T-helper 9 cell (primary cell): ENCODE measurements around the gene CNTN1.

Experiments used
- DNase-seq: peaks from one replicate; pipeline ENCODE4 v3.0.0-alpha.2; 2020

CNTN1 gene

DNA sequence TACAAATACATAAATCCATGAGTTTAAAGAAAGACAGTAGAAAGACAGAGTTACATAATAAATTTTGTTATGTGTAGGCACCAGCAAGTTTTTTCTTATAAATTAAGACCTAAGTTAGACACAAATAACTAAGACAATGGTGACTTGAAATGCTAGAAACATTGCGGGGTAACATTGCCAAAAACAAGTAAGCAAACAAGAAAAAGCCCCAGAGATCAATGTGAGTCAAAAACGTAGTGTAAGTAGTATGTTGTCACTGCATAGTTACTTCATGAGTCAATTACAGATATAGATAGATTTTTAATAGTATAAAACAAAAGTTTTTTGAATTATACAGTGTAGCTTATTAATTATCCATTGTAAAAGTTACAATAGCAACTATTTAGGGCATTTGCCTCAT is 83.4 kb downstream of the CNTN1 start:
- DNase-seq = no peak

DNA sequence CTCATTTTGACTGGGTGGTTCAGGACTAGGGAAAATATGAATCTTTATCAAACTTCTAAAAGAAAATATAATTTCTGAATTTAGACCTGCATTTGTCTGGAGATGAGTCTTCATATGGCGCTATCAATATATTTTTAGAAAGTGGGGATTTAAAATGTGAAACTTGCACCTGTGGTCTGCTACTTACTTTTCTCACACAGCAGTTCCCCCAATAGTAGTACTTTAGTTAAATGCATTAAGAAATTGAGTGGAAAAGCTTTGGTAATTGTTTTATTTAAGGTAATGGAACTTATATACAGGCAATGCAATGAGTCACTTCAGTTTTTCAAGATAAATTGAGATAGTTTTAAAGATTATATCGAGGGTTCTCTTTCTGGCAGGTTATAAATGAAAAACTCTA is 91.9 kb downstream of the CNTN1 start:
- DNase-seq = no peak

DNA sequence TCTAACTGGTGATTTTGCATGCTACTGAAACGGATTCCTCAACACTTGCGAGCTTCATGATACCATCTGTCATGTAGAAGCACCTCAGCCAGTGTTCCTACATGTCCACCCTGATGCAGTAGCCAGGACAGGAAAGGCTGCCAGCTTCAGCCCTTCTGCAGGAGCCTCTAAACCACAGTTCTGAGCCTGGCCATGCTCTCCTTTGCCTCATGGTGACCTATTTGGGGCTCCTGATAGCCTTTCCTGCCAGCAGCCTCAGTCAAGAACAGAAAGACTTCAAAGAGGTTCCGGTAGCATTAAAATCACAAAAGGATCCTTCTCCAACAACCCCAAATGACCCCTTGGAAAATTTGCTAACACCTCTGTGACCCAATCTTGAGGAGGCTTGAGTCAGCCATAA is 96.0 kb downstream of the CNTN1 start:
- DNase-seq = no peak

DNA sequence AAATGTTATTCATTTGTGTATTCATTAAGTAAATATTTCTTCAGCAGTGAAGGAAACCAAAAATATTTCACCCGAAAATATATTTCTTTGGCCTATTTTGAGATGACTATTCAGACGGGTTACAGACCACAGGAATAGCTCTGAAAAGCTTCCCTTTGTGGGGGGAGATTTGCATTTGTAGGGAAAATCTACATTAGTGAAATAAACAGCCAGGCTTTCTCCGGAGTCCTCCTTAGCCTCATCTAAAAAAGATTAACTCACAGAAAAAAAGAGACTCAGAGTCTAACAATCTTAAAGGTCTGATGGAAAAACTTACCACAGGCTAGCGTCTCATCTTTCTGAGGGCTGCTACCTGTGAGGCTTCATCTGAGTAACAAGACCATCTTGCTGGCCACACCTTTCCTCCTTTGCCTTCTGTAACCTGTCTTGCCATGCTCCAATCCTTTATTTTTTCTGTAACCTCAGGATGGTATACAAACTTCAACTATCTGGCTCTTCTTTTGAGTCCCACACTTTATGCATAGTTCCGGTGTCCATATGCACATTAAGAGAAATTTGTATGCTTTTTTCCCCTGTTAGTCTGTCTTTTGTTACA is 100.7 kb downstream of the CNTN1 start:
- no peak for DNase-seq

DNA sequence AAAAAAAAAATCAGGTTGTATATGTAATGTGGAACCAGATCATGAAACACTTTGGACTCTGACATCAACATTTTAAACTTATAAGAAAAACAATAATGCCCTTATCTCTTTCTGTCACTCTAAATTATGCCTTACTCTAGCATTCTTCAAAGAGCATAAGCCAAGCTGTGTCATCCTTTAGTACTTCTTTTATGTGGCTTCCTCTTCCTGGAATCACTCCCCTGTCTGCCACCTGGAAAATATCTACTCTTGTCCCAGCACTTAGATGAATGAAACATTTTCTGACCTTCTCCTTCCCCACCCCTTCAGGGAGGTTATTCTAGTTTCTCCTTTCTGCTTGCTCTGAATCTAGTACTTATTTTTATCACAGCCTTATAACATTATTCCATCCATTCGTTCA is 101.2 kb downstream of the CNTN1 start:
- DNase-seq = no peak

DNA sequence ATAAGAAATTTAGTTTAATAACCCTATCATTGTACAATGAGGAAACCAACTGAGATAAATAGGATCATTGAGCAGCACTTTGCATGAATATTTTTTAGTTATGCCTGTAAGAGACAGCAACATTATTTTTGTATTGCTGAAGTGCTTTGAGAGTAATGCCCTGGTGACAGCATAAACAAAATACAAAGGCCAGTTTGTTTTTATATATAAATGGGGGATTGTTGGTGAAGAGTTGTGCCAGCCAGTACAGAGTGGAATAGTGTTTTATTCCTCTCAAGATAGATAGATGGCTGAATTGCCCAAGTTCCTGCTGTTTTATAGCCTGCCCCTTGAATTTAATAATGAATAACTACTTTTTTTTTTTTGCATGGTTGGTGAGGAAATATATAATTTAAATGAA is 101.8 kb downstream of the CNTN1 start:
- no peak for DNase-seq

DNA sequence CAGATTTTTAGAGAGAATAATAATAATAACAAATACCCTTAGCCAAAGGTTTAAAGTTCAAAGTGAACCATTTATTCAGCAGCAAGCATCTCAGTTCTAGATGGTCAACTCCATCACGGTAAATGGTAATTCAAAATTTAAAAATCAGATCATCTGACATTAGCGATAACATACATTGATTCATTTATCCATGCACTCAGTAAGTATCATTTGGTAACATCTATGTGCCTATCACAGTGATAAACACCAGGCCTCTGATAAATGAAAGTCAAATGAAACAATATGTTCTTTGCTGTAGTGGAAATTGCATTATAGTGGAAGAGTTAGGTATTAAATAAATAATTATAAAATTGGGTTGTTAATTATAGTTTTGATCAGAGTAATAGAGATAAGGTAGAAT is 108.8 kb downstream of the CNTN1 start:
- DNase-seq = no peak

DNA sequence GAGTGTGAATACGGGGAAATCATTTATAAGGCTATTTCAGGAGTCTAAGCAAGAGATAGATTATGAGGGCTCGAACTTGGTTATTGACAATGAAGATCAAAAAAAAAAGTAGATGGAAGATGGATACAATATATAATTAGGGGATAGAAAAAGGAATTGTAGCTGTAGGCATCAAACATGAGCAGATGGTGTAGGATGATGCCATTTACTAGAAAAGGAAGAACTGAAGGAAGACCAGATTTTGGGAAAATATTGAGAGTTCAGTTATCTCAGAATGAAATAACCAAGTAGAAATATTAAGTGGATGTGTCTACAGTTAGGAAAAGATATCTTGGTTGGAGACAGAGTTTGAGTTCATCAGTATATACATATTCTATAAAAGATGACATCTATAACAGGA is 109.6 kb downstream of the CNTN1 start:
- DNase-seq = no peak

DNA sequence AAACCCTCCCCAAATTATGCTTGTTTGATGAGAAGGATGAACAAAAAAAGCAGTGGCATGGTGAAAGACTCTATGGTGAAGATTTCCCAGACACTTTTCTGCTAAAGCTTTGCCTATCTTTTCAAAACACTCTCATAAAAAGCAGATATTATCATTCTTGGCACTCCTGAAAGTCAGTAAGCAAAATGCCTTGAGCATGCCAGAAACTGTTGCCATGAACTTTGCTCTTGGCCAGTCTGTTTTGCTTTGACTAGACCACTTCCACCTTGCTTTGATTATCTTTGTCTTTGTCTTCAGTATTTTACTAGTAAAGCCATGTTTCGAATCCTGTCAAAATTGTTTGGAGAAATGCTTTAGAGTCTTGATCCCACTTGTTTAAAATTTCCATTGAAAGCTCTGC is 110.4 kb downstream of the CNTN1 start:
- DNase-seq = no peak

DNA sequence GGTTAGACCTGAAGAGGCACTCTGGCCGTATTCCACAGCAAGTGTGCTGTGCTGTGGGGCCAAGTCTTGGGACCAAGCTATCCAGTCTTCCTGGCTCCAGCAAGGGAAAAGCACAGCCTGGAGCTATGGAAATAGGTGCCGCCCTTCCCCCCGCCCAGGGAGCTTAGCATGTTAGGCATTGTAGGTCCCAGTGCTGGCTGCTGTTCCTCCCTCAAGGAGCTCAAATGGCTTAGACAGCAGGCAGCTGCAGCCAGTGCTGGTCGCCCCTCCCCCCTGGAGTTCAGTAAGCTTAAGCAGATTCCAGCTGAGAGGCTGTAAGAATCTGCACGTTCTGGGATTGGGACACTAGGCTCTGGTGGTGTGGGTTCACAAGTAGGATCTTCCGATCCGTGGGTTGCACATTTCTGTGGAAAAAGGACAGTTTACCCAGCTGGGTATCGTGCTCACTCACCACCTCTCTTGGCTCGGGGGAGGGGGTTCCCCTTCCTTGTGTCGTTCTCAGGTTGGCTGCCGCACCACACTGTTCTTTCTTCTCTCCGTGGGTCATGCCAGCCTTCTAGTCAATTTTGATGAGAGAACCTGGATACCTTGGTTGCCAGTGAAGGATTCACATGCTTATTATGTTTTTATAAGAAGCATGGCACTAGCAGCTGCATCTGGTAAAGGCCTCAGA is 127.3 kb downstream of the CNTN1 start:
- no peak for DNase-seq

DNA sequence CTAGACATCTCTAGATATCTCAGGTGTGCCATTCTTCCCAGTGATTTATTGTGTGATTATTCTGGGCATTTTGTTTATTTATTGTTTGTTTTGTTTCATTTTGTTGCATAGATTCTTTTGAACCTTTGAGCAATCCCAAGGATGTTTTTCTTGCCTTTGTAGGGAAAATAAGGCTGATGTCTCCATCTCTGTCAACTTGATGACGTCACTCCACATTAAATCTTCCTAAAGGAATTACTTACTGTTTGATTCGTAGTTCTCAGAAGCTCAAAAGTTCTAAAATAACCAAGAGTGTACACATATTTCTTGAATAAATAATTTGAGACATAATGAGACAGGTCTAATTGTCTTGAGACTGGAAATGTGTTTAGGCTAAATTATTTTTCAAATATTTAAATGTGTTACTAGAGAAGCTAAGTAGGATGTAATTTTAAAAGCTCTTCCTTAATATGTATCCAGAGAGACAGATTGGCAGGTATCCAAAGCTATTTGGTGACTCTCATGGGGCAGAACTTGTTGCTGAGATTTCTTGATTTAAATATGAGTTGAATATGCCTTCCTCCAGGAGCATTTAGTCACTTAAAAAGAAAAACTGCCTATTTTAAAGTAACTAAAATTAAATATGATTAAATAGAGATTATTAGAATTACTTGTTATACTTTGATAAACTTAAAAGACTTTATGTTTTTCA is 128.7 kb downstream of the CNTN1 start:
- no peak for DNase-seq

DNA sequence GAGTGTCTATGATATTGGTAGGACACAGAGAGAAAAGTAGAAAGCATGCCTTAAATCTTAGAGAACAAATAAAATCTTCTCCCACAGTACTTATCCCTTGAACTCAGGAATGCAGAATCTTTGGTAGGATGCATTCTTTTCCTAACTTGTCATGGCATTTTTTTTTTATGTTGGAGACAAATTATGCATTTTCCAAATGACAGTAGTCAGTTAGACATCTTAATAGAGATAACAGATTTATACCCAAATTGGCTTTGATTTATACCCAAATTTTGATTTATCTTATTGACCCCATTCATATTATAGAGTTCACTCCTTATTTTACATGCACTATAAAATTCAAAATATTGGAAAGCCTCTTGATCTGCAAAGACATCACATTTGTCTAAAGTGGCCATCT is 132.9 kb downstream of the CNTN1 start:
- DNase-seq = no peak

DNA sequence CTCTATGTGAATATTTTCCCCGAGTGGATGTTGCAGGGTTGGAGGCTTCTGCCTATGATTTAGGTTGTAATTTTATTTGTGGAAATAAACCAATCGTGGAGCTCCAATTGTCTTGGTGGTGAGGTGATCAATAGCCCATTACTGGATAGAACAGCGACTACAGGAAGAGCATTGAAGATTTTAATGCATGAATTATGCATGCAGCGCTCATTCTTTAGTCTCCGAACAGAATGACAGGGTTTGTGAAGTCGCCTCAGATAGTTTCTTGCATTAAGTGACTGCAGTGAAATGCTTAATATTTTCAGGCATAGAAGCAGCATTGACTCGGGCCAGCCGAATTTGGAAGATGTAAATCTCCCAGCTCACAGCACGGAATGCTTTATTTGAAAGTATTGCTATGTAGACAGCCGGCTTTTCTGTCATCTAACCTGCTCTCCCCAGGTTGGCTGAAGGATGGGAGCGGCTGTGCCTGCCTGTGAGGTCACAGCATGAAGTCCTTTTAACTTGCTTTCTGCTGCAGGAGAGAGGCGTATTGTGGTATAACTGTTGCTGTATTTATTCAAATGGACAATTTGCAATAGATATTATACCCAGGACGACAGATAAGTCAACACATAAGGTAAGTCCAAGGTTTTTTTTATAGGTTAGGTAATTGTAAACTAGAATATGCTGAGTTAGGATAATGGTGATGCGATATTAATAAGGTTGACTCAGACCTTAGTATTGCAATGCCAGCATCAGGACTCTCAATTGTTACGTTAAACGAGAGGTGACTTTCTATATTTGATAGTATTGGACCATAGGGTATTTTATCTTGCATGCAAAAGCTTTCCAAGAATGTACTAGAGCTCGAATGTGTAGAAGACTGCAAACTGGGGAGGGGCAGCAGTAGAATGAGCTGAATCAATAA is 135.7 kb downstream of the CNTN1 start:
- no peak for DNase-seq

DNA sequence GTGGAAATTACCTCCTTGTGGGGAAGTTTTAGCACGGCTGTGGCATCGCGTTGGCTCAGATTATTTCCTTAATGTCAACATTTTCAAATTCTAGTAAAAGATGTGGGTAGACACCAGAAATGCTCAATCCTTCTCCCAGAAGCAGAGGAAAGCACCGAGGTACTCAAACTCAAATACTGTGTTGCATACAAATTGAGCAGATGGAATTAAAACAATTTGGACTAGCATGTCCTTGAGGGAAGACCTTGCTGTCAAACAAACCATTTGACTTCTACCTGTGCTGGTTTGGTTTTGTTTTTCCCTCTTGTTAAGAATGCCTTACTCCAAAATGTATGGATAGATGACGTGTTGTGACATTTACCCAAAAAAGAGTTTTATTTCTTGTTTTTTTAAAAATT is 136.4 kb downstream of the CNTN1 start:
- no peak for DNase-seq

DNA sequence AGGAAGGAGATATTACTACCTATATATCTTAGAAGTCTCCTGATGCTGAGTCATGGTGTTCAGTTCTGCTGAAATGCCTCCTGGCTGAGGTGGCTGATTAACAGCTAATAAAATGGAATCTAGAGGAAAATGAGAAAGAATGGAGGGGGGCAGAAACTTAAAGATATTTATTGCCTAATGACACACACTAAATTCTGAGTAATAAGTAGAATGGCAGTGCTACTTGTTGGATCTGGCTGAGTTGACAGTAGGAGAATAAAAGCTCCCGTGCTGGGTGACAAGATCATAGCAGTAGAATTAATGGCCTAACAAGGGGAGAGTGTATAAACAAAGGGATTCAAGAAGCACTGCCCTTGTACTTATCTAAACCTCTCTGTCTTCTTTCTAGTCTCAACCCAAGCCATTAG is 137.5 kb downstream of the CNTN1 start:
- no peak for DNase-seq

DNA sequence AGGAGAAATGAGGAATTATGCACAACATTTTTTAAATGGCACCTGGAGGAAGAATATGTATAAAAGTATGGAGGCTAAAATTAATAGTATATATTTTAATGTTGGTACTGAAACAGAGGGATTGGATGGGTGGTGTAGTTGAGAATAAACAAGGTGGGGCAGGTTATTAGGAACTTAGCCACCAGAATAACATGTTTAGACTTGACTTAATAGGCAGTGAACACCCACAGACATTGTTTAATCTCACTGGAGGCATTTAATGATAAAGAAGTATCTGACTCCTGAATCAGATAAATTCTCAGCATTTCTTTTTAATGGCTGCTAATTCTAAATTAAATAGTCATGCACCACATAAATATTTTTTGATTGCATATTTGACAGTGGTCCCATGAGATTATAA is 139.7 kb downstream of the CNTN1 start:
- no peak for DNase-seq

DNA sequence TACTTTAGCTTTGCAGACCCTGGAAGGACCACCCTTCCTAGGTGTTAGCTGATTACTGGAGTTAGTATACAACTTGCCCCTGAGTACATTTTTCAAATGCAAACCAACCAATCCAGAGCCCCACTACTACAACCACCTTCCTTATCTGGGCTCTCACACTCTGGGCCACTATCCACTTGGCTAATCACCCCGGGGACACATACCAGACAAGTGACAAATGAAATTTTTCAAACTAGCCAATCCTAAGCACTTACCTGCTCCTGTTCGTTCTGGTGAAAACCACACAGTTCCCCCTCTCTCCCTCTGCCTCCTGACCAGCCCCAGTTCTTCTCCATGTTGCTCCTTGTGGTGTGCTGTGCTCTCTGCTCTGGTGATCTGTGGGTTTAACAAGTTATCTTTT is 140.4 kb downstream of the CNTN1 start:
- no peak for DNase-seq

DNA sequence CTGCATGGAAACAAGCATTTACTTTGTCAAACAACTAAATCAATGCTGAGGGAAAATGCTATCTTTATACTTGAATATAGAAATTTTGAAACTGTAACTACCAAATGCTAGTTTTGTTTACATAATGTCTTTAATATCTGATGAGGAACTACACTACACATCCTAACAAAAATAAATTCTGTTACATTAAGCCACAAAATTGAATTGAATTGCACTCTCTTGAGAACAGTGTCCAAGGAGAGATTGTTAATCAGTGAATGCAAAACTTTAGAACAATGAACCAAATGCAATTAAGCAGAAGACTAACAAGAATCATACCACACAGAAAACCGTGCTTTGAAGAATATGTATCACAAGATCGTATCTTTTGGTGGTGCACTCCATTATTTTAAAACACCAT is 141.6 kb downstream of the CNTN1 start:
- DNase-seq = no peak

DNA sequence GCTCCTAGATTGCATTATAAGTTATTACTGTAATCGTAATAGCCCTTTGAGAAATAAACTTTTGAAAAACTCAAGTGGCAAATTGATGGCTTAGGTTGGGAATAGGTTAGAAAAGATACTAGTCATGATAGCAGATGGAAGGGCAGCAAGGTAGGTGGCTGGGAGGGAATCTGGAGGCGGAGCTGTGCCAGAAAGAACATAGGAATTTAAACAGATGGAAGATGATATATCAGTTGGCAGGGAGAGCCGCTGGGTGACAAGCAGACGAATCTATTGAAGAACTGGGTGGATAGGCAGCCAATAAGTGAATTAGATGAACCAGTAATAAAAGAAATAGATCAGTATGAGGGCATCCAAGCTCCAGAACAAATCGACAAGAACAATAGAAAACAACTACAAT is 142.1 kb downstream of the CNTN1 start:
- no peak for DNase-seq

DNA sequence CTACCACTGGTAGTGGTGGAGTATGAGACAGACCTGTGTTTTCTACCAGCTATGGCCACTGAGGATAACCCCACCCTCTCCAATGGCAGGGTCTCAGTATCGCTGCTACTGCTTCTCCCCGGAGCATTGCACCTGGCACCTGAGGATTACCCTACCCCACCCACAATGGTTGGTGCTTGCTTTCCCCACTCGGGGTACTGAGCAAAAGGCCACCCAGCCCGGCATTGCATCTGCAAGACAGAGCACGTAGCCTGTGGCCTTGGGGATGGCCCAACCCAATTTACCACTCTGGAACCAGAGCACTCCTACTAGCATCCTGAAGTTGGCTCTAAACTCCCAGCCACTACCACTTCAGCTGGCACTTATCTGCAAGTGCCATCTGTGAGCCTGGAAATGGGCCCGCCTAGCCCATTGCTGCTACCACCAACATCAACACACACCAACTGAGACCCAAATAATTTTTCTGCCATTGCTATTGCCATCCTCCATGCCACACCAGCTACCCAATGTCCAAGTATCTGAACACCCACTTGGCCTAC is 145.7 kb downstream of the CNTN1 start:
- DNase-seq = no peak

DNA sequence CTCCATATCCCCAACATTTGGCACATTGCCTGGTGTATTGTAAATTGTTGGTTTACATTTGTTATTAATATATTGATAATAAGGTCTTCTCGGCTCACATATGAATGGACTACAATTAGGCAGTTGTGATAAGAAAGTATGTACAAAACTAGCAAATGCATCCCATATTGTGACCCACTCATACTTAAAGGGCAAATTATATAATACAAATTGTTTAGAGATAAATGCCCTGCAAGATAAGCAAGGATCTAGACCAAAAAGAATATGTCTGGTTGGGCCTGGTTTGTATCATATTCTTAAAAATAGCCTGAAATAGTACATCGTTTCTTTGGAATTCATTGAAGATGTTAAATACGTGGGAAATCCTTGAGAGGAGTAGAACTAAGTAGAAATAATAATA is 151.3 kb downstream of the CNTN1 start:
- DNase-seq = no peak

DNA sequence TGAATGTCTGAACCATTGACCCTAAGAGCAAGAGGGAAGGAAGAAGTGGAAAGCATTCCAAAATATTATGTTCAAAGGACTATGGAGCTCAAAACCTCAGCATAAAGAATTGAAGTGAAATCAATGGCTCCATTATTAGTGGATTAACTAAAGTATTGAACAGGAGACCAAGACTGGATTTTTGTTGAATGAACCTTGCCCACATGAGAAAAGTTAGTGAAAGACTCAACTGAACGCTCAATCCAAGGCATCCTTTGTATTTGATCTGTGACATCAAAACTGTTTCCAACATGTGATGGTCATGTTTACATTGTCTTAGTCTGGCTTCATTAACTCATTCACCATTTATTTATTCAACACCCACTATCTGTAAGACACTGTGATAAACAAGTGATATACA is 161.0 kb downstream of the CNTN1 start:
- DNase-seq = no peak

DNA sequence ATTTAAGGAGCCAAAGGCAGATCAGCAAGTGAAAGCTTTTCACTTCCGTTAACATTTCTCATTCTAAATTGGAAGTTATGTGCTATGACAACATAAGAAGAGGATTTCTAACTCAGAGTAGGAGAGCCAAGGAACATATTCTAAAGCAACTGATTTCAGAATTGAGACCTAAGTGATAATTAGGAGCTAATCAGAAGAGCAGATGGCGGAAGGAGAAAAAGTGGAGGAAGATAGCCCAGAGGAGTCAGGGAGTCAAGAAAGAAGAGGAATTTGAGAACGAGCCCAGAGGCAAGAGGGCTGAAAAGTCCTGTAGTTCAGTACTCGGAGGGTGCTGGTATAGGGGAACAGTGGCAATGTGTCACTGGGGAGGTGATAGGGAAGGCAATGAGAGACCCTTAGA is 162.4 kb downstream of the CNTN1 start:
- no peak for DNase-seq
